Measurements from ENCODE around the gene RNF149.

Gene RNF149

DNA sequence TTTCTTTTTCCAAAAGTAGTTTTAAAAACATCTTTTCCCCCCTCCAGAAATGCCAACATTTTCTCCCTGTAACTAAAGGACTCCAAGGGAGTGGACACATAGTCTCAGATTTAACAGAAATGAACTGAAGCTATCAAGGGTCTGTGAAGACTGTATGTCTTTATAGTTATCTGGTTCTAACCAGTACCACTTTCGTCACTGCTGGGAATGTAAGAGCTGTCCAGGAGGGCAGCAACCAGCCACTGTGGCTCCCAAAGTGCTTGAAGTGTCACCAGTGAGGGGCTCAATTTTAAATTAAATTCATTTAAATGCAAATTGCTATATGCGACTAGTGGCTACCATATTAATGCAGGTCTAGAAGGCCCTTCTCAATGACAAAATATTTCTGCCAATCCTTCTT, 15.0 kb downstream of the RNF149 start:
- DNase-seq = no peak

GRCh38 chr2:101291973-101292372, 16.5 kb downstream of the RNF149 start:
- DNase-seq = no peak

DNA sequence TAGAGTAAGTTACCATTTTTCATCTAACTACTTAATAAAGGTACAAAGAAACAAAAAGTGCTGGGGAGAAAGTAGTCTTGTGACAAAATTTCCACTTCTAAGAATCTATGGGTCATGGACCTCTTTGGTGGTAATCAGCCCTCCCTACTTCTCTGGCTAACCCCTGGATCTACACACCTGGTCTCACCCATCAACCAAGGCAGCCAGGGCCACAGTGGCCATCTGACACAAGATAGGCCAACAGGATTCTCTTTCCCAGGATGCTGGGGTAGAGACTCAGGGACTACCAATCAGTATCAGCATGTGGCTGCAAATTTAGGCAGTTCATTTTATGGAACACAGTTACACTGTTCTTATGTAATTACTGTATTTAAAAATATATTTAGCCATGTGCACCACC, 17.8 kb downstream of the RNF149 start:
- DNase-seq = no peak

DNA sequence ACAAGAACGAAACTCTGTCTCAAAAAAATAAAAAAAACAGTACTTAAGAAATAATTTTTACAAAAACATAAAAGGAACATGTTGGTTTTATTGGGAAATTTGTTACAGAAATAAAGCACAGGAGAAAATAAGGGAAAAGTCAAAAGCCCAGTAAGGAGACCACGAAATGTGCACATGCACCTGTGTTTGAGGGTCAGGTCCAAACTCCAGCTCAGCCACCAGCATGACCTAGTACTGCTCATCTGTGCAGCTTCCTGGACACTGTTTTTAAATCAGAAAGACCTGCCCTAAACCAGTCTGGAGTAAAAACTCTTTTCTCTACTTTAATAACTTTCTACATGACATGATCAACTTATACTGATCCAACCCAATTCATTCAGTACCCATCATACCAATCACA, 21.2 kb downstream of the RNF149 start:
- no peak for DNase-seq

- no peak for DNase-seq
Observed at GRCh38 chr2:101286684-101287083, 21.8 kb downstream of the RNF149 start.

- DNase-seq = no peak
Observed at GRCh38 chr2:101282980-101283379, 25.5 kb downstream of the RNF149 start.

DNA sequence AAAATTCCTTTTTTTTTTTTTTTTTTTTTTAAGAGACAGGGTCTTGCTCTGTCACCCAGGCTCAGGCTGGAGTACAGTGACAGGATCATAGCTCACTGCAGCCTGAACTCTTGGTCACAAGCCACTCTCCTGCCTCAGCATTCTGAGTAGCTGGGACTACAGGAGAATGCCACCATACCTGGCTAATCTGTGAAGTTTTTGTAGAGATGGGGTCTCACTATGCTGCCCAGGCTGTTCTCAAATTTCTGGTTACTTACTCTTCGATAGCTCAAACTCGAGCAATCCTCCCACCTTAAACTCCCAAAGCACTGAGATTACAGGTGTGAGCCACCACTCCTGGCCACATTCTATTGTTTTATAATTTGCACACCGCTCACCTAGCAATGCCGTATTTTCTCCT, 27.0 kb downstream of the RNF149 start:
- DNase-seq = no peak

DNA sequence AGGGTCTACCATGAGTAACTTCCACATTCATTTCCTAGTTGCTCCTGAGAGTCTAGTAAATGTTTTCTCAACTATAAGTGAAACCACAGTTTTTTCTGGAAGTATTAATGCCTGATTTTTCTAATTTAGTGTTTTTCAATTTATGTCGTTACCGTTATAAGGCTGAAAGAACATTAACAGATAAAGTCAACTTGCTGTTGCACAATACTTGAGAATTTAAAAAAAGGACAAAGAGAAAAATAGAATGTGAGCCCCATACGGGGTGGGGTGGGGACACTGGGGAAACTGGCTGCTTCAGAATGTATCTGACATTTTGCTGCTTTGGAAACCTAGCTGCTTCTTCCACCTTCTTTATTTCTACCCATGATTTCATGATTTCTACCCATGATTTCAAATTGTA, 29.6 kb downstream of the RNF149 start:
- no peak for DNase-seq

GRCh38 chr2:101277111-101277510, 31.4 kb downstream of the RNF149 start:
- no peak for DNase-seq

GRCh38 chr2:101274142-101274541, 34.4 kb downstream of the RNF149 start:
- DNase-seq = no peak

DNA sequence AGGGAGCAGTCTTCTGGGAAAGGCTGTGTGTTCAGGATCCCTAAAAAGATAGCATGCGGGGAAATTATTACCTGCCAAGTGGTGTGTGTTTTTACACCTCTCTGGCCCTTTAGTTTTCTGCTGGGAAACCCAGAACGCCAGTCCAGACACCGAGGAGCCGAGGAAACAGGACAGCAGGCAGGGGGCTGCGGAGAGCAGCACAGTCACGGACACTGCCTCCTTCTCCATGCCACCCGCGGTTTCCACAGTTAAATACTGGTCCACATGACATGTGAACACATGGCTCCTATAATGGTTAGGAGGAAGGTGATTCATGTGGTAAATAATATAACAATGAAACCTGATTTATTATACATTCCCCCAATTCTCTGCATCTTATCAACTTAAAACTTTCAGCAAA, 35.4 kb downstream of the RNF149 start:
- DNase-seq = no peak

DNA sequence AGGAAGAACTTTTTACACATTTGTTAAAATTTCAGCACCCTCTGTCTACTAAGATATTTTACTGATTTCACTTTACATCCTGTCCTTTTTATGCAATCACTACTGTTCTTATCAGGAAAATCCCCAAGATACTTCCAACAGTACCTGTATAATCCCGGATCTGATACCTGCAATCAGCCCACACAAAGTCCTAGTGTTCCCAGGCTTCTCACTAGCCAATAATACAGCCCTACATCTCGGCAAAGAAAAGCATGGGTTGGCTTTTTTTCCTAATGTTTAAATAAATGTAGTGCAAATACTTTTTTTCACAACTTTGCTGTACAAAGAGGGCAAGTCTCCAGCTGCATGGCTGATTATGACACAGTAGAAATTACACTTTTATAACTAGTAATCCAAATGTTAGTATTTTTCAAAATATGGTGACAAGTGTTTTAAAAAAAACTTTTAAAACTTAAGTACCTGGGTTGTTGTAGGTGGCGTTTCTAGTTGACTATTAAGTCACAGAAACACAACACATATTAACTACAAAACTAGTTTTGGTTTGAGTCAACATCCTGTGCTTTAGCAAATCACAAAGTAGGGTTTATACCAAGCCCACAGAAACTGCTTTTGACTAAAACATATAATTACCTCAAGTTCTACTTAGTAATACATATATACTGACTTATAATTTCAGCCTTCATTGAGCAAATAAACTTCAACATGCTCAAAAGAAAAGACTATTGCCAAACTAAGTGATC, 36.3 kb downstream of the RNF149 start:
- no peak for DNase-seq

GRCh38 chr2:101270700-101271259, 37.7 kb downstream of the RNF149 start:
- no peak for DNase-seq

GRCh38 chr2:101267671-101268656, 40.5 kb downstream of the RNF149 start:
- DNase-seq = no peak

DNA sequence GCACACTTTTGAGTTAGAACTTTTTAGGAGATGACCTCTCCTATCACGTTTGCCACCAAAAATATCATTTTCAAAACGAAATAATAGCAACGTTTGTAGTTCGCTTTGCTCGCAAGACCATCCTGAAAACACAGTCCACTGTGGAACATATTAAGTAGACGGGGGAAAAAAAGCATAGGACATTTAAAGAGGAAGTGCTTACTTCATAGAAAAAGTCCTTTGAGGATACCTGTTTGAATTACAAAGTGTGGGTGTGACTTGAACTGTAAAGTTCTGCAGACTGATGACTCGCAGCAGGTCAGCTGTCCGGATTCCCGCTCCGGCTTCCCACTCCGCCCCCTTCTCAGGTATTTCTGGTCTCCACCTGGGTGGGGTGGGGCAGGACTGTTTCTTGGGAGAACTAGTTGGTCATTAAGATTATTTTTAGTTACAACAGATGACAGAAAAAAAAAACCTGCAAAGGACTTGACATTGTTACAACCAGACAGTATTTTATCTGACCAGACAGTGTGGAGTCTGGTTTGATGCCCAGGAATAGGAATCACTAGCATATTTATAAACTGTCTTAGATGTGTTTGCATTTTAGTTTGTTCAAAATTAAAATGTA, 42.5 kb downstream of the RNF149 start:
- no peak for DNase-seq

DNA sequence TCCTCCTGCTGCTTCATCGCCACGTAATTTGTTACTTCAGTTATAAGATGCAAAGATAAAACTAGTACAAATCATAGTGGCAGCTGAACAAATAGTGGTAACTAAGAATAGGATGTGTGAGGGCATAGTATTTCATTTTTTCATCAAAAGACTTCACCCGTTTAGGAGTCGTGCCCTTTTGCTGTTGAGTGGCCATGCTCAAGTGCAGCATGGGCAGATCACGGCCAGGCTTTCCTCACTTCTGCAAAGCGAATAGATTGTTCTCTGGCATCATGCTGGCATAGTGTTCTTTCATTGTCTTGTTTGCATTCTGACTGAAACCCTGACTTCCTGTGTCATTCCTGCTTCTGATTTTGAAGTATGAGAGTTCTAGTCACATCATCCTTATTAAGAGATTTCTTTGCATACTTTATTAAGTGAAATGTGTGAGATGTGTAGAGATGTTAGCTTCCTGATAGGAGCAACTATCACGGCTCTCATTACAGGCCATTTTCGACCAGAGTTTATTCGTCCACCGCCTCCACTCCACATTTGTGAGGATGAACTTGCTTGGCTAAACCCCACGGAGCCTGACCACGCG, 44.1 kb downstream of the RNF149 start:
- DNase-seq = no peak

GRCh38 chr2:101263377-101263800, 45.1 kb downstream of the RNF149 start:
- DNase-seq = no peak

GRCh38 chr2:101262142-101262541, 46.4 kb downstream of the RNF149 start:
- no peak for DNase-seq

DNA sequence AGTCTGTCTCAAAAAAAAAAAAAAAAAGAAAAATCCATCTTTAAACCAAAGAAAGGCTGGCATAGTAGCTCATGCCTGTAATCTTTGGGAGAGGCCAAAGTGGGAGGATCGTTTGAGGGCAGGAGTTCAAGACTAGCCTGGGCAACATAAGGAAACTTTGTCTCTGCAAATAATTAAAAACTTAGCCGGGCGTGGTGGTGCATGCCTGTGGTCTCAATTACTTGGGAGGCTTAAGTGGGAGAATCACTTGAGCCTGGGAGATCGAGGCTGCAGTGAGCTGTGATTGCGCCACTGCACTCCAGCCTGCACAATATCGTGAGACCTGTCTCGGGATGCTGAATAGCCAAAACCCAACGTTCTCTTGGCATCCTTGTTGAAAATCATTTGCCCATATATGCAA, 49.7 kb downstream of the RNF149 start:
- no peak for DNase-seq

GRCh38 chr2:101256316-101256715, 52.2 kb downstream of the RNF149 start:
- DNase-seq = no peak

GRCh38 chr2:101255501-101255900, 53.0 kb downstream of the RNF149 start:
- DNase-seq = no peak

DNA sequence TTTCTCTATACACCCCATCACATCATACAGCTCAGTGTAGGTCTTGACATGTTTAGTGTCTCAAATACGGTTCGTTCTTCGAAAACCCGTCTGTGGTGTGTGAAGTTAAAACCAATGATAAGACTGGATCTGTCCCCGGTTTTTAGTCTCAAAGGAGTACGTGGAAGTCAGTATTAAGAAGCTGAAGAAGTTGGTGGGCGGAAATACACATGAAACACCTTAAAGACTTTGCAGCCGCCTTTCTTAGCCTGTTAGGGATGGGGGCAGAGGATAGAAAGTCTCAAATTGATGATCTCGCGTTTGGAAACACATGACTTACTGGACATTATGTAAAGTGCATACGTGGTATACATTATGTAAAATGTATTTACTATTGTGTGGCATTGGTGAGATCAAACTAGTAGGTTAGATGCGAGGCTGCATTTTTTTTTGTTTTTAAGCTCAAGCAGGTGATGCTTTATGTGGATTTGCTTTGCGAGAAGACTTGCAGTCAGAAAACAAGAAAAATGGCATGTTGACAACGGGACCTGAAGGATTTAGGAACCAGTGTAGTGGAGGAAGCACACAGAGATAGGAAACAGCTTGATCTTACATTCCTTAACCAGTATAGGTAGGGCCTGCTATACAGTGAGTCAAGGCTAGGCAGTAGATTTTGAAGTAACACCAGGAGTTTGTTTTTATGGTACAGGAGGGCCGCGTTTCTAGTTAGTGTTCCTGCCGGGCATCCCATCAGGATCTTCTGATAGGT, 54.6 kb downstream of the RNF149 start:
- no peak for DNase-seq
